Measurements from ENCODE around the gene ZNF219. TPM values are rescaled to one million over a fixed set of nuclear protein-coding genes. Genes with fewer than 3 reads are reported as not detected.

Gene ZNF219
- total and polyA plus RNA-seq, 2 donors (not counting 1 experiment from before 2014, with no cell fraction given), result 3.3 to 6.4 TPM

DNA sequence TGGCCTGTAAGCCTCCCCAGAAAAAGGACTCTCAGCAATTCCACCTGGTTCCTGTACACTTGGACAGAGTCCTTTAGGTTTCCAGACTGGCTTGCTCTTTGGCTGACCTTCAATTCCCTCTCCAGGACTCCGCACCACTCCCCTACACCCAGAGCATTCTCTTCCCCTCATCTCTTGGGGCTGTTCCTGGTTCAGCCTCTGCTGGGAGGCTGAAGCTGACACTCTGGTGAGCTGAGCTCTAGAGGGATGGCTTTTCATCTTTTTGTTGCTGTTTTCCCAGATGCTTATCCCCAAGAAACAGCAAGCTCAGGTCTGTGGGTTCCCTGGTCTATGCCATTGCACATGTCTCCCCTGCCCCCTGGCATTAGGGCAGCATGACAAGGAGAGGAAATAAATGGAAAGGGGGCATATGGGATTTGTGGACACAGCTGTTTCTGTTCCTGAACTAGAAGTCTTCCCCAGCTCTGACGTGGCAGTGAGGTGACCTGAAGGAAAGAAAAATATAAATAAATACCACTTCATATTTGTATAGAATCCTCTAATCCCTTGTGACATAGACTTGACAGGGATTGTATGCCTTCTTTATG is 55.0 kb downstream of the ZNF219 start:
- Histone ChIP-seq H3K27me3 (replicated peaks in 1 of 4; ENCODE audit: control extremely low read depth in 1 of 4, control insufficient read depth in 3 of 4, insufficient read depth in 4 of 4, low read length in 3 of 4) (peaks cover 0 to 4% (median 0%) of the 10 kb centered on the region in 4 experiments), H3K9me3 (ENCODE audit: control extremely low read depth in 1 of 3, control insufficient read depth in 2 of 3, insufficient read depth in 1 of 3, low read length in 2 of 3) (no peaks in the 10 kb centered on the region), H2AFZ (ENCODE audit: insufficient read depth, low read depth, low read length, poor library complexity, severe bottlenecking) (no peak overlapping the region), H4K20me1 (ENCODE audit: control insufficient read depth, insufficient read depth, low read length, poor library complexity, severe bottlenecking) (no peaks in the 10 kb centered on the region), H3K79me2 (ENCODE audit: control insufficient read depth, insufficient read depth, low read length) (no peaks in the 10 kb centered on the region), H3K36me3 (replicated peaks in 1 of 2; ENCODE audit: control extremely low read depth in 1 of 2, control insufficient read depth in 1 of 2, extremely low read depth in 1 of 2, insufficient read depth in 2 of 2, low read length in 1 of 2) (no peaks in the 10 kb centered on the region), H3K4me1 (ENCODE audit: control insufficient read depth in 2 of 2, insufficient read depth in 2 of 2, low read length in 2 of 2) (no peaks in the 10 kb centered on the region), H3K9ac (ENCODE audit: low read length) (no peak overlapping the region), H3K4me3 (ENCODE audit: control extremely low read depth in 1 of 5, extremely low read depth in 1 of 5, insufficient read depth in 1 of 5, low read depth in 2 of 5, low read length in 4 of 5) (no peak overlapping the region), H3K4me2 (replicated peaks; ENCODE audit: low read depth, low read length, poor library complexity, severe bottlenecking) (no peak overlapping the region), H3K27ac (ENCODE audit: low read length in 2 of 2) (no peak overlapping the region)
- Mint-ChIP-seq H3K4me1 (no peaks in the 10 kb centered on the region), H3K9me3 (ENCODE audit: insufficient read depth) (no peaks in the 10 kb centered on the region), H3K27me3 (peaks cover 54% of the 10 kb centered on the region), H3K27ac (no peak overlapping the region), H3K4me3 (no peak overlapping the region)
- ATAC-seq (ENCODE audit: low read depth) (no peak), DNase-seq (no peak)
- intact Hi-C loops (cut with micrococcal nuclease), result no loop called here
- CTCF ChIA-PET, result interaction anchor here (1.0 to 7.2 kb wide), 4 partner anchors 11 to 61 kb away, joined by 3 to 305 read pairs (median 4); no protein-coding TSS in a partner anchor
- WGBS (ENCODE audit: insufficient coverage), result 83% methylated on average over 1 of the region's 2 CpGs
- POLR2A ChIA-PET, result no interaction called here
- TF ChIP-seq EZH2 (IDR thresholded peaks at IDR 0.05; ENCODE audit: borderline replicate concordance, insufficient read depth, low read depth, low read length, poor library complexity, severe bottlenecking), result no peak

DNA sequence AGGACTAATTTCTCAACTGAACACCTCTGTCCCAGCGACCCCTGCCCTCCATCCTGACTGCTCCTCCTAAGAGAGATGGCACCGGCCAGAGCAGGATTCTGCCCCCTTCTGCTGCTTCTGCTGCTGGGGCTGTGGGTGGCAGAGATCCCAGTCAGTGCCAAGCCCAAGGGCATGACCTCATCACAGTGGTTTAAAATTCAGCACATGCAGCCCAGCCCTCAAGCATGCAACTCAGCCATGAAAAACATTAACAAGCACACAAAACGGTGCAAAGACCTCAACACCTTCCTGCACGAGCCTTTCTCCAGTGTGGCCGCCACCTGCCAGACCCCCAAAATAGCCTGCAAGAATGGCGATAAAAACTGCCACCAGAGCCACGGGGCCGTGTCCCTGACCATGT is 55.5 kb downstream of the ZNF219 start:
- Histone ChIP-seq H3K4me1 (ENCODE audit: control insufficient read depth in 2 of 2, insufficient read depth in 2 of 2, low read length in 2 of 2) (no peaks in the 10 kb centered on the region), H3K79me2 (ENCODE audit: control insufficient read depth, insufficient read depth, low read length) (no peaks in the 10 kb centered on the region), H3K4me2 (replicated peaks; ENCODE audit: low read depth, low read length, poor library complexity, severe bottlenecking) (no peak overlapping the region), H3K9me3 (ENCODE audit: control extremely low read depth in 1 of 3, control insufficient read depth in 2 of 3, insufficient read depth in 1 of 3, low read length in 2 of 3) (no peaks in the 10 kb centered on the region), H3K27ac (ENCODE audit: low read length in 2 of 2) (no peak overlapping the region), H3K4me3 (ENCODE audit: control extremely low read depth in 1 of 5, extremely low read depth in 1 of 5, insufficient read depth in 1 of 5, low read depth in 2 of 5, low read length in 4 of 5) (no peak overlapping the region), H3K36me3 (replicated peaks in 1 of 2; ENCODE audit: control extremely low read depth in 1 of 2, control insufficient read depth in 1 of 2, extremely low read depth in 1 of 2, insufficient read depth in 2 of 2, low read length in 1 of 2) (no peaks in the 10 kb centered on the region), H2AFZ (ENCODE audit: insufficient read depth, low read depth, low read length, poor library complexity, severe bottlenecking) (no peak overlapping the region), H3K27me3 (replicated peaks in 1 of 4; ENCODE audit: control extremely low read depth in 1 of 4, control insufficient read depth in 3 of 4, insufficient read depth in 4 of 4, low read length in 3 of 4) (peaks cover 0 to 4% (median 0%) of the 10 kb centered on the region in 4 experiments), H3K9ac (ENCODE audit: low read length) (no peak overlapping the region), H4K20me1 (ENCODE audit: control insufficient read depth, insufficient read depth, low read length, poor library complexity, severe bottlenecking) (no peaks in the 10 kb centered on the region)
- Mint-ChIP-seq H3K27me3 (peaks cover 52% of the 10 kb centered on the region), H3K4me3 (no peak overlapping the region), H3K4me1 (no peaks in the 10 kb centered on the region), H3K27ac (no peak overlapping the region), H3K9me3 (ENCODE audit: insufficient read depth) (no peaks in the 10 kb centered on the region)
- ChIA-PET CTCF (interaction anchor here (1.0 to 7.2 kb wide), 4 partner anchors 11 to 62 kb away, joined by 3 to 305 read pairs (median 4); no protein-coding TSS in a partner anchor), POLR2A (no interaction called here)
- ATAC-seq (ENCODE audit: low read depth) (no peak), DNase-seq (no peak)
- WGBS (ENCODE audit: insufficient coverage), result 45% methylated on average over 8 of the region's 8 CpGs
- TF ChIP-seq EZH2 (IDR thresholded peaks at IDR 0.05; ENCODE audit: borderline replicate concordance, insufficient read depth, low read depth, low read length, poor library complexity, severe bottlenecking), result no peak
- TF ChIP-seq, protein P1, sequence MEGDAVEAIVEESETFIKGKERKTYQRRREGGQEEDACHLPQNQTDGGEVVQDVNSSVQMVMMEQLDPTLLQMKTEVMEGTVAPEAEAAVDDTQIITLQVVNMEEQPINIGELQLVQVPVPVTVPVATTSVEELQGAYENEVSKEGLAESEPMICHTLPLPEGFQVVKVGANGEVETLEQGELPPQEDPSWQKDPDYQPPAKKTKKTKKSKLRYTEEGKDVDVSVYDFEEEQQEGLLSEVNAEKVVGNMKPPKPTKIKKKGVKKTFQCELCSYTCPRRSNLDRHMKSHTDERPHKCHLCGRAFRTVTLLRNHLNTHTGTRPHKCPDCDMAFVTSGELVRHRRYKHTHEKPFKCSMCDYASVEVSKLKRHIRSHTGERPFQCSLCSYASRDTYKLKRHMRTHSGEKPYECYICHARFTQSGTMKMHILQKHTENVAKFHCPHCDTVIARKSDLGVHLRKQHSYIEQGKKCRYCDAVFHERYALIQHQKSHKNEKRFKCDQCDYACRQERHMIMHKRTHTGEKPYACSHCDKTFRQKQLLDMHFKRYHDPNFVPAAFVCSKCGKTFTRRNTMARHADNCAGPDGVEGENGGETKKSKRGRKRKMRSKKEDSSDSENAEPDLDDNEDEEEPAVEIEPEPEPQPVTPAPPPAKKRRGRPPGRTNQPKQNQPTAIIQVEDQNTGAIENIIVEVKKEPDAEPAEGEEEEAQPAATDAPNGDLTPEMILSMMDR (IDR thresholded peaks at IDR 0.05), result no peak
- intact Hi-C loops (cut with micrococcal nuclease), result no loop called here
